ENCODE results near the gene CDK15. TPM values are rescaled to one million over a fixed set of nuclear protein-coding genes. Genes with fewer than 3 reads are reported as not detected.

Gene CDK15
- total and polyA plus RNA-seq, 9 of the 15 experiments (the other 6 are each of a cell fraction or from before 2014, with no cell fraction given), result not detected

GRCh38 chr2:201790291-201790690, 16.0 kb upstream of the CDK15 start:
- FAIRE-seq, result no peak
- WGBS (ENCODE audit: insufficient coverage, low coverage, missing lambda C conversion rate), result 0% methylated on average over 3 of the region's 3 CpGs

DNA sequence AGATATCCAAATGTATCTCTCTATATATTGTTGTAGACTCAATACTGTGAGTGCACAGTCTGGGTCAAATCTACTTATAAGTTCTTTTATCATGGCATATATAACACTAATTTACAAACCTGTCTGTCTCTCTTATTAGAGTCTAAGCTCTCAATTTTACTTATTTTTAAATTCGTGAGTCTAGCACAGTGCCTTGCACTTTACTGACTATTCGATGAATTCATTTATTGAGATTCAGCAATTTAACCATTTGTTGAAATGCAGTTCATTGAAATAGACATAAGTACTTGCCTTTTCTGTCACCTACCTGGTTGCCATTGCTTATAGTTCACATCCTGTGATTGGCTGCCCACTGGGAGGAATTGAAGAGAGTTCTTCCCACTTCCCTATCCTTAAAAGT, 15.3 kb upstream of the CDK15 start:
- ATAC-seq, result no peak
- Histone ChIP-seq H3K27me3 (ENCODE audit: control insufficient read depth in 2 of 2, insufficient read depth in 2 of 2, low read length in 2 of 2) (no peaks in the 10 kb centered on the region), H4K20me1 (replicated peaks; ENCODE audit: control insufficient read depth, insufficient read depth, low read length) (no peaks in the 10 kb centered on the region), H3K27ac (ENCODE audit: extremely low read depth, low read depth, low read length) (no peak overlapping the region), H3K4me3 (no peak overlapping the region), H3K9me3 (replicated peaks; ENCODE audit: control insufficient read depth, insufficient read depth, low read depth, low read length) (no peaks in the 10 kb centered on the region), H3K79me2 (ENCODE audit: control insufficient read depth, insufficient read depth, low read length) (no peaks in the 10 kb centered on the region), H3K4me1 (replicated peaks in 1 of 2; ENCODE audit: control insufficient read depth in 2 of 2, insufficient read depth in 2 of 2, low read length in 2 of 2) (peaks cover 0 to 13% of the 10 kb centered on the region in 2 experiments; a peak in 3 of 5 replicates), H2AFZ (ENCODE audit: low read depth, low read length) (no peak overlapping the region), H3K9ac (ENCODE audit: insufficient read depth in 1 of 2, low read depth in 2 of 2, low read length in 2 of 2) (no peak overlapping the region), H3K4me2 (ENCODE audit: insufficient read depth, low read length) (no peak overlapping the region), H3K36me3 (ENCODE audit: control insufficient read depth, insufficient read depth, low read length) (no peaks in the 10 kb centered on the region), H3K9me1 (ENCODE audit: control insufficient read depth, insufficient read depth, low read length) (no peaks in the 10 kb centered on the region)
- in situ Hi-C loops (cut with MboI) (loop anchor here (5.0 kb wide), 1 partner anchor 386 kb away; no protein-coding TSS in a partner anchor), intact Hi-C loops (cut with micrococcal nuclease) (no loop called here)
- POLR2A ChIA-PET, result no interaction called here
- CTCF ChIA-PET (ENCODE audit: low intra/inter-chr PET ratio), result no interaction called here
- WGBS (ENCODE audit: insufficient coverage, low coverage, missing lambda C conversion rate), result 55% methylated on average over 2 of the region's 2 CpGs
- FAIRE-seq, result no peak
- no peak for DNase-seq (ENCODE audit: extremely low read depth in 1 of 4, low spot score in 3 of 4)
- TF ChIP-seq MCM2 (IDR thresholded peaks at IDR 0.05; ENCODE audit: low read depth) (no peak), TEAD1 (CRISPR knock-in tag; IDR thresholded peaks at IDR 0.05) (no peak), ZNF3 (CRISPR knock-in tag; IDR thresholded peaks at IDR 0.05) (peak; percentile 98), RBM25 (IDR thresholded peaks at IDR 0.05; ENCODE audit: low read depth, low read length, severe bottlenecking) (peak; percentile 69), SMC3 (conservative IDR thresholded peaks at IDR 0.05; ENCODE audit: insufficient read depth, low read depth, low read length) (no peak), RFX7 (CRISPR knock-in tag; IDR thresholded peaks at IDR 0.05) (no peak), MYNN (IDR thresholded peaks at IDR 0.05) (no peak), MYNN (CRISPR knock-in tag; IDR thresholded peaks at IDR 0.05) (no peak)
- no TSS peak for BruUV-seq (replicated peaks)

More at GRCh38 chr2:201790291-201790690, 16.0 kb upstream of the CDK15 start:
- Histone ChIP-seq H3K4me3 (no peak overlapping the region), H3K9me1 (ENCODE audit: control insufficient read depth, insufficient read depth, low read length) (no peaks in the 10 kb centered on the region), H3K4me1 (replicated peaks in 1 of 2; ENCODE audit: control insufficient read depth in 2 of 2, insufficient read depth in 2 of 2, low read length in 2 of 2) (peaks cover 0 to 13% of the 10 kb centered on the region in 2 experiments; a peak in 3 of 5 replicates), H3K27me3 (ENCODE audit: control insufficient read depth in 2 of 2, insufficient read depth in 2 of 2, low read length in 2 of 2) (no peaks in the 10 kb centered on the region), H3K36me3 (ENCODE audit: control insufficient read depth, insufficient read depth, low read length) (no peaks in the 10 kb centered on the region), H3K4me2 (ENCODE audit: insufficient read depth, low read length) (no peak overlapping the region; the same call in 1 of the 2 replicates), H4K20me1 (replicated peaks; ENCODE audit: control insufficient read depth, insufficient read depth, low read length) (no peaks in the 10 kb centered on the region), H3K9ac (ENCODE audit: insufficient read depth in 1 of 2, low read depth in 2 of 2, low read length in 2 of 2) (no peak overlapping the region), H3K79me2 (ENCODE audit: control insufficient read depth, insufficient read depth, low read length) (no peaks in the 10 kb centered on the region), H3K27ac (ENCODE audit: extremely low read depth, low read depth, low read length) (no peak overlapping the region), H3K9me3 (replicated peaks; ENCODE audit: control insufficient read depth, insufficient read depth, low read depth, low read length) (no peaks in the 10 kb centered on the region), H2AFZ (ENCODE audit: low read depth, low read length) (no peak overlapping the region)
- in situ Hi-C loops (cut with MboI) (loop anchor here (5.0 kb wide), 1 partner anchor 387 kb away; no protein-coding TSS in a partner anchor), intact Hi-C loops (cut with micrococcal nuclease) (no loop called here)
- no TSS peak for BruUV-seq (replicated peaks)
- DNase-seq (ENCODE audit: extremely low read depth in 1 of 4, low spot score in 3 of 4) (no peak), ATAC-seq (no peak)
- ChIA-PET POLR2A (no interaction called here), CTCF (ENCODE audit: low intra/inter-chr PET ratio) (no interaction called here)
- no peak for TF ChIP-seq THRAP3 (IDR thresholded peaks at IDR 0.05; ENCODE audit: borderline replicate concordance)
- TF ChIP-seq HMBOX1 (IDR thresholded peaks at IDR 0.05), result peak; percentile 38; the same call in 1 of the 2 replicates

Data from K562 (cell line).